Heart left ventricle (tissue), 13 donors: ENCODE results near the gene CRACDL.

Experiments
- POLR2A ChIP-seq, 2 donors: fragments of 450-650 bp; IDR thresholded peaks; one replicate each; pipeline ENCODE4 v1.6.1; 2017; ENCODE audit warnings: antibody characterized with exemption in 2 of 2, mild to moderate bottlenecking in 2 of 2, moderate library complexity in 2 of 2
- TF ChIP-seq, protein P1 (sequence below), 12 donors: fragments of 200-600 bp; sonication (generic) in 4 of 12; IDR thresholded peaks; one replicate each; pipeline versions ENCODE4 v1.5.0 to v1.8.0; 2018 to 2022; ENCODE audit warnings: antibody characterized with exemption in 12 of 12, mild to moderate bottlenecking in 5 of 12
- donor health status: ischemic (EF 13 %, LVEDD 7.1; RV severe dilation, severe dysfunction).
- donor health status: DM: no; HTN: yes; CAD: no.
- donor health status: DM: no; HTN: no; CAD: no.
- donor health status: ischemic (EF 25% LVEDD 6.9; RV normal size, moderate dysfunction).
- donor health status: ischemic (EF 25% LVEDD 5.7; RV mildly dilated, moderate dysfunction).
- donor health status: ischemic (EF 35%, LVEDD 5.7; RV mildly dilated, moderate dysfunction).
- donor health status: nonischemic (EF 11% LVEDD 7.7; RV severe dilation, severe dysfunction).
- donor health status: DM: yes; HTN: yes; CAD: no.
- donor health status: PGD.
- donor health status: ischemic (EF 29% LVEDD 5.4; RV normal size, mild dysfunction).
- donor health status: nonischemic (EF 23%, LVEDD 6.1; RV moderate dilation, normal function).

DNA sequence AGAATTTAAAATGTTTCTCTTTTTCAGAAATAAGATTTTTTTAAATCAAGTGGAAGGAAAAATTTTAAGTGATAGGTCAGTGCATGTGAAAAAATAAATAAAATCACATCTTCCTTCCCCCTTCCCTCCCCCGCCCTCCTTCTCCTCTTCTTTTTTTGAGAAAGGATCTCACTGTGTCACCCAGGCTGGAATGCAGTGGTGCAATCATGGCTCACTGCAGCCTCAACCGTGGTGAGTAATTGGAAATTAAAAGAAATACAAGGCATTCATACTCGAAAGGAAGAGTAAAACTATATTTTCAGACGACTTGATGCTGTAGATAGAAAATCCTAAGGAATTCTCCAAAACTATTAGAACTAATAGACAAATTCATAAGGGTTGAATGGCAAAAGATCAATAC is 16.9 kb upstream of the CRACDL start:
- TF ChIP-seq, protein P1, sequence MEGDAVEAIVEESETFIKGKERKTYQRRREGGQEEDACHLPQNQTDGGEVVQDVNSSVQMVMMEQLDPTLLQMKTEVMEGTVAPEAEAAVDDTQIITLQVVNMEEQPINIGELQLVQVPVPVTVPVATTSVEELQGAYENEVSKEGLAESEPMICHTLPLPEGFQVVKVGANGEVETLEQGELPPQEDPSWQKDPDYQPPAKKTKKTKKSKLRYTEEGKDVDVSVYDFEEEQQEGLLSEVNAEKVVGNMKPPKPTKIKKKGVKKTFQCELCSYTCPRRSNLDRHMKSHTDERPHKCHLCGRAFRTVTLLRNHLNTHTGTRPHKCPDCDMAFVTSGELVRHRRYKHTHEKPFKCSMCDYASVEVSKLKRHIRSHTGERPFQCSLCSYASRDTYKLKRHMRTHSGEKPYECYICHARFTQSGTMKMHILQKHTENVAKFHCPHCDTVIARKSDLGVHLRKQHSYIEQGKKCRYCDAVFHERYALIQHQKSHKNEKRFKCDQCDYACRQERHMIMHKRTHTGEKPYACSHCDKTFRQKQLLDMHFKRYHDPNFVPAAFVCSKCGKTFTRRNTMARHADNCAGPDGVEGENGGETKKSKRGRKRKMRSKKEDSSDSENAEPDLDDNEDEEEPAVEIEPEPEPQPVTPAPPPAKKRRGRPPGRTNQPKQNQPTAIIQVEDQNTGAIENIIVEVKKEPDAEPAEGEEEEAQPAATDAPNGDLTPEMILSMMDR (IDR thresholded peaks at IDR 0.05) = no peak
- TF ChIP-seq POLR2A (IDR thresholded peaks at IDR 0.05) = no peak
